Panc1 (cell line): Measurements from ENCODE around the gene PCDHB15. TPM values are rescaled to one million over a fixed set of nuclear protein-coding genes. Genes with fewer than 3 reads are reported as not detected.
"Not testable (repeated sequence)": the region's sequence is repeated elsewhere in the genome, so short reads cannot be mapped to it uniquely, and the experiment has no call there.

Experiments
- ATAC-seq: fragments of 200-7000 bp; cut with Tn5 transposase; 2 replicates; pipeline ENCODE4 v1.9.1; 2020; ENCODE audit warnings: mild to moderate bottlenecking, moderate library complexity
- BruUV-seq: library from RNA; stranded (reverse); fragments of 400-500 nt; replicated peaks from 2 replicates; lab custom pipeline; 2021; lab: Mats Ljungman, UMichigan
- CTCF ChIA-PET: fragments of 300-600 bp; sonication (Branson Sonifier 250); formaldehyde crosslinking; loops from one replicate; lab custom pipeline; 2022; ENCODE audit warnings: antibody characterized with exemption; lab: Charles Lee
- POLR2A ChIA-PET: fragments of 300-600 bp; sonication (Branson Sonifier 250); formaldehyde crosslinking; loops from one replicate; lab custom pipeline; 2022; ENCODE audit warnings: antibody characterized with exemption; lab: Charles Lee
- DNase-seq: peaks from one replicate; pipeline ENCODE4 v3.0.0-alpha.2; 2010; ENCODE audit warnings: low read depth, low spot score
- H3K27ac ChIP-seq: 2 replicates; pipeline ENCODE4 v1.5.1; 2011; ENCODE audit warnings: mild to moderate bottlenecking, low read length, inconsistent platforms
- H3K27me3 ChIP-seq: fragments of 200-500 bp; sonication (Bioruptor generic); 2 replicates; pipeline ENCODE4 v1.6.0; 2014; ENCODE audit warnings: low read length, inconsistent platforms; ENCODE audit not compliant: control insufficient read depth, insufficient read depth
- H3K36me3 ChIP-seq: fragments of 200-500 bp; sonication (Bioruptor generic); 2 replicates; pipeline ENCODE4 v1.5.1; 2014; ENCODE audit warnings: inconsistent platforms, mild to moderate bottlenecking, low read length, moderate library complexity; ENCODE audit not compliant: control insufficient read depth, insufficient read depth
- H3K4me1 ChIP-seq: 2 replicates; pipeline ENCODE4 v1.5.1; 2011; ENCODE audit warnings: inconsistent platforms, mild to moderate bottlenecking, low read length, moderate library complexity; ENCODE audit not compliant: control insufficient read depth, insufficient read depth
- H3K4me3 ChIP-seq, 2 experiments: 2 replicates each; pipeline ENCODE4 v1.5.1; 2011 to 2012; ENCODE audit warnings: low read depth in 2 of 2, low read length in 2 of 2, mild to moderate bottlenecking in 2 of 2, inconsistent platforms in 1 of 2, moderate library complexity in 1 of 2
- H3K9me3 ChIP-seq: fragments of 200-500 bp; sonication (Bioruptor generic); 2 replicates; pipeline ENCODE4 v1.5.1; 2014; ENCODE audit warnings: low read depth, mild to moderate bottlenecking, inconsistent platforms, low read length, moderate library complexity; ENCODE audit not compliant: control insufficient read depth, insufficient read depth
- CTCF ChIP-seq: fragments of 450-650 bp; IDR thresholded peaks from 2 replicates; pipeline ENCODE4 v1.5.1; 2017; ENCODE audit warnings: mild to moderate bottlenecking
- SIN3A ChIP-seq: IDR thresholded peaks from 2 replicates; pipeline ENCODE4 v1.6.1; 2012; ENCODE audit warnings: low read depth, mild to moderate bottlenecking, low read length, moderate library complexity, borderline replicate concordance; ENCODE audit not compliant: insufficient read depth
- in situ Hi-C: cut with HindIII; loops from 2 replicates; pipeline ENCODE4 v1.10.0; 2016; ENCODE audit warnings: low sequenced_read_pairs, low pct_unique_long_range_greater_than_20kb
- intact Hi-C: fragments of 100-400 bp; cut with micrococcal nuclease; formaldehyde crosslinking; loops from one replicate; pipeline ENCODE4 v1.10.0; 2022; ENCODE audit not compliant: unreplicated experiment
- total RNA-seq: library from RNA; stranded (reverse); gene quantifications from one replicate; pipeline ENCODE4 v1.2.1, GENCODE V29; 2021; ENCODE audit not compliant: unreplicated experiment

PCDHB15 gene
- total RNA-seq, 1 experiment from 2014 or later, result 0.15 TPM

- no peaks in the 10 kb centered on the region for H3K4me1 ChIP-seq
- H3K27ac ChIP-seq, result no peak overlapping the region
- no peaks in the 10 kb centered on the region for H3K27me3 ChIP-seq
- no peak for DNase-seq
- intact Hi-C loops (no loop called here), in situ Hi-C loops (no loop called here)
- no TSS peak for BruUV-seq
- ChIA-PET CTCF (no interaction called here), POLR2A (interaction anchor here (0.6 kb wide), 1 partner anchor 480 kb away, joined by 7 read pairs; no protein-coding TSS in a partner anchor)
- H3K4me3 ChIP-seq, result no peak overlapping the region
- H3K36me3 ChIP-seq, result no peaks in the 10 kb centered on the region
- TF ChIP-seq CTCF, result no peak
- peaks cover 66% of the 10 kb centered on the region for H3K9me3 ChIP-seq
- no peak for ATAC-seq
Measured at GRCh38 chr5:141236516-141237313, 8.5 kb upstream of the PCDHB15 start.

DNA sequence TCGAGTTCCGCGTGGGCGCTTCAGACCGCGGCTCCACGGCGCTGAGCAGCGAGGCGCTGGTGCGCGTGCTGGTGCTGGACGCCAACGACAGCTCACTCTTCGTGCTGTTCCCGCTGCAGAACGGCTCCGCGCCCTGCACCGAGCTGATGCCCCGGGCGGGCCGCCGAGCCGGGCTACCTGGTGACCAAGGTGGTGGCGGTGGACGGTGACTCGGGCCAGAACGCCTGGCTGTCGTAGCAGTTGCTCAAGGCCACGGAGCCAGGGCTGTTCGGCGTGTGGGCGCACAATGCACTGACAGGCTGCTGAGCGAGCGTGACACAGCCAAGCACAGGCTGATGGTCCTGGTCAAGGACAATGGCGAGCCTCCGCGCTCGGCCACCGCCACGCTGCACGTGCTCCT lies 3.7 kb upstream of the PCDHB15 start:
- intact Hi-C loops (no loop called here), in situ Hi-C loops (no loop called here)
- ChIA-PET CTCF (no interaction called here), POLR2A (no interaction called here)
- no peak for TF ChIP-seq SIN3A
- H3K4me3 ChIP-seq, result no peak overlapping the region
- no peaks in the 10 kb centered on the region for H3K4me1 ChIP-seq
- H3K27ac ChIP-seq, result no peak overlapping the region
- no TSS peak for BruUV-seq
- H3K9me3 ChIP-seq, result peaks cover 62% of the 10 kb centered on the region
- H3K36me3 ChIP-seq, result no peaks in the 10 kb centered on the region
- H3K27me3 ChIP-seq, result no peaks in the 10 kb centered on the region
- ATAC-seq, result no peak
- DNase-seq, result no peak

- H3K4me1 ChIP-seq, DNase-seq, ATAC-seq, H3K4me3 ChIP-seq, POLR2A ChIA-PET, BruUV-seq, H3K27ac ChIP-seq, CTCF ChIA-PET, intact Hi-C loops, H3K36me3 ChIP-seq, H3K27me3 ChIP-seq, in situ Hi-C loops: not testable (repeated sequence)
- peaks cover 64% of the 10 kb centered on the region for H3K9me3 ChIP-seq
Measured at GRCh38 chr5:141246971-141247370, 1.8 kb downstream of the PCDHB15 start.

DNA sequence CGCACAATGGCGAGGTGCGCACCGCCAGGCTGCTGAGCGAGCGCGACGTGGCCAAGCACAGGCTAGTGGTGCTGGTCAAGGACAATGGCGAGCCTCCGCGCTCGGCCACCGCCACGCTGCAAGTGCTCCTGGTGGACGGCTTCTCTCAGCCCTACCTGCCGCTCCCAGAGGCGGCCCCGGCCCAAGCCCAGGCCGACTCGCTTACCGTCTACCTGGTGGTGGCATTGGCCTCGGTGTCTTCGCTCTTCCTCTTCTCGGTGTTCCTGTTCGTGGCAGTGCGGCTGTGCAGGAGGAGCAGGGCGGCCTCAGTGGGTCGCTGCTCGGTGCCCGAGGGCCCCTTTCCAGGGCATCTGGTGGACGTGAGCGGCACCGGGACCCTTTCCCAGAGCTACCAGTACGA lies 2.2 kb downstream of the PCDHB15 start:
- H3K27ac ChIP-seq, ATAC-seq, H3K4me3 ChIP-seq, in situ Hi-C loops, CTCF ChIA-PET, H3K36me3 ChIP-seq, intact Hi-C loops, H3K4me1 ChIP-seq, H3K27me3 ChIP-seq, DNase-seq, BruUV-seq, POLR2A ChIA-PET: not testable (repeated sequence)
- H3K9me3 ChIP-seq, result peaks cover 66% of the 10 kb centered on the region
